ENCODE measurements around the gene CARD8. TPM values are rescaled to one million over a fixed set of nuclear protein-coding genes. Genes with fewer than 3 reads are reported as not detected.
"Not testable (repeated sequence)": the region's sequence is repeated elsewhere in the genome, so short reads cannot be mapped to it uniquely, and the experiment has no call there.

CARD8 gene
- total RNA-seq, 2 experiments from 2014 or later, result 152 TPM

DNA sequence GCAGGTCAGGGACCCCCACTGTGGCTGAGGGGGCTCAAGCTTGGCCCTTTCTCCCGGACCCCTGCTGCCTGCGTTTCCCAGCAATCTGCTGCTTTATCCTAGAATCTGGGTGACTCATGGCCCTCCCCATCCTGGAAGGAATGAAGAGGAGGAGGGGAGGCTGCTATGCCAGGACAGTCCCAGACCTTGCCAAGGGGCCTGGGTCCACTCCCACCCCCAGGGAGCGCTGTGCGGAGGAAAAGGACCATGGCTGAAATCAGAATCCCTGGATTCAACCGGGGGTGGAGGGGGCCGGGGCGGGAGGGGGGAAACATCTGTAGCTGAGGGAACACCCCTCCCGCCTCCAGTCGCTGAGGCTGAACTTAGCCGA is 34.7 kb upstream of the CARD8 start:
- Mint-ChIP-seq H3K27ac (no peak overlapping the region), H3K36me3 (peaks cover 6% of the 10 kb centered on the region), H3K9me3 (peaks cover 11% of the 10 kb centered on the region), H3K4me1 (ENCODE audit: low read depth) (peaks cover 7% of the 10 kb centered on the region), H3K4me3 (no peak overlapping the region), H3K27me3 (no peaks in the 10 kb centered on the region)
- DNase-seq, result no peak
- ChIA-PET POLR2A (no interaction called here), CTCF (interaction anchor here (1.0 to 3.3 kb wide), 8 partner anchors 9 to 183 kb away, joined by 4 to 16 read pairs (median 5); partner anchors contain the start of gene ZNF114)
- intact Hi-C loops (cut with micrococcal nuclease), result no loop called here

DNA sequence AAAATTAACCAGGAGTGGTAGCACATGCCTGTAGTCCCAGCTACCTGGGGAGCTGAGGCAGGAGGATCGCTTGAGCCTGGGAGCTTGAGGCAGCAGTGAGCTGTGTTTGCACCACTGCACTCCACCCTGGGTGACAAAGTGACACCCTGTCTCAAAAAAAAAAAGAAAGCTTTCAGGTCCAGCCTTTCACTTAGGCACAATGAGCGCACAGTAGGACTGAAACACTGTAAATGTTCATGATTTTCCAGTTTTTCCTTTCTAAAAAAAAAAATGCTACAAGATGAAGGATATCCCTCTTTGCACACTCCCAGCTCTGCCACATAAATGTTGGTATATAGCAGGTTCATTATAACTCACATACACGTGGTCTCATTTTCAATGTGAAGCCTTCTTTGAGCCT is 32.0 kb upstream of the CARD8 start:
- POLR2A ChIA-PET, result no interaction called here
- Mint-ChIP-seq H3K27me3 (peaks cover 3% of the 10 kb centered on the region), H3K27ac (no peak overlapping the region), H3K4me1 (ENCODE audit: low read depth) (peaks cover 7% of the 10 kb centered on the region), H3K9me3 (peaks cover 14% of the 10 kb centered on the region), H3K4me3 (no peak overlapping the region), H3K36me3 (peaks cover 8% of the 10 kb centered on the region)
- CTCF ChIA-PET, result interaction anchor here (0.5 to 1.3 kb wide), 4 partner anchors 15 to 84 kb away, joined by 3 to 5 read pairs (median 4); no protein-coding TSS in a partner anchor
- no peak for DNase-seq
- intact Hi-C loops (cut with micrococcal nuclease), result no loop called here

DNA sequence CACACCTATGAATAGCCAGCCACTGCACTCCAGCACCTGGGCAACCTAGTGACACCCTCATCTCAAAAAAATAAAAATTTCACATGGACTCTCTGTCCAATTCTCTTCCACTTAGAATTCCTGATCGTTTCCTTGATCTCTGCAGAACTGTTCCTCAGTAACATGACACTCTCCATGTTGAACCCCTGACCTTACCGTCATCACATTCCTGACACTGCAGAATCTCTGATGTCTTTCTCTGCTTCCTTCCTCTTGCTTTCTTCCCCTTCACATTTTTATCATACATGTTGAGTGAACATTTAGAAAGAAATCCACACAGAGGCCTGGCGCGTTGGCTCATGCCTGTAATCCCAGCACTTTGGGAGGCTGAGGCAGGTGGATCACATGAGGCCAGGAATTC is 29.2 kb upstream of the CARD8 start:
- H3K4me1 Mint-ChIP-seq (ENCODE audit: low read depth), result no peaks in the 10 kb centered on the region
- intact Hi-C loops (cut with micrococcal nuclease), result no loop called here
- H3K36me3 Mint-ChIP-seq, result peaks cover 8% of the 10 kb centered on the region
- H3K27me3 Mint-ChIP-seq, result peaks cover 3% of the 10 kb centered on the region
- ChIA-PET POLR2A (no interaction called here), CTCF (interaction anchor here (0.8 kb wide), 1 partner anchor 49 kb away, joined by 3 read pairs; no protein-coding TSS in a partner anchor)
- H3K4me3 Mint-ChIP-seq, result no peak overlapping the region
- no peak for DNase-seq
- peaks cover 14% of the 10 kb centered on the region for H3K9me3 Mint-ChIP-seq
- H3K27ac Mint-ChIP-seq, result no peak overlapping the region

DNA sequence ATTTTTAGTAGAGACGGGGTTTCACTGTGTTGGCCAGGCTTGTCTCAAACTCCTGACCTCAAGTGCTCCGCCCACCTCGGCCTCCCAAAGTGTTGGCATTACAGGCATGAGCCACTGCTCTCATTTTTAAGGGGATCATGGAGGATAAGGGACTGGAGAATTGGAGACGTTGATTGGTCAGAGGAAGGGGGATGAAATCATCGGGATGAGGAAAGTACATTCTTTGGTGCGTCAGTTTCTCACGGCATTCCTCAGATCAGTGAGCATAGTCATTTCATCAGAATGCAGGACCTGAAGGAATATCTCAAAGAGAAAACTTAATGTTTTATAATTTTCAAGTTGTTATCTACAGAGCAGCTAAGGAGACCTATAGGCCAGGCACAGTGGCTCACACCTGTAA is 28.2 kb upstream of the CARD8 start:
- no peak for DNase-seq
- no peak overlapping the region for H3K27ac Mint-ChIP-seq
- H3K9me3 Mint-ChIP-seq, result peaks cover 14% of the 10 kb centered on the region
- H3K27me3 Mint-ChIP-seq, result peaks cover 3% of the 10 kb centered on the region
- ChIA-PET POLR2A (no interaction called here), CTCF (interaction anchor here (0.8 kb wide), 1 partner anchor 50 kb away, joined by 3 read pairs; no protein-coding TSS in a partner anchor)
- peaks cover 8% of the 10 kb centered on the region for H3K36me3 Mint-ChIP-seq
- intact Hi-C loops (cut with micrococcal nuclease), result no loop called here
- H3K4me3 Mint-ChIP-seq, result no peak overlapping the region
- H3K4me1 Mint-ChIP-seq (ENCODE audit: low read depth), result no peaks in the 10 kb centered on the region

DNA sequence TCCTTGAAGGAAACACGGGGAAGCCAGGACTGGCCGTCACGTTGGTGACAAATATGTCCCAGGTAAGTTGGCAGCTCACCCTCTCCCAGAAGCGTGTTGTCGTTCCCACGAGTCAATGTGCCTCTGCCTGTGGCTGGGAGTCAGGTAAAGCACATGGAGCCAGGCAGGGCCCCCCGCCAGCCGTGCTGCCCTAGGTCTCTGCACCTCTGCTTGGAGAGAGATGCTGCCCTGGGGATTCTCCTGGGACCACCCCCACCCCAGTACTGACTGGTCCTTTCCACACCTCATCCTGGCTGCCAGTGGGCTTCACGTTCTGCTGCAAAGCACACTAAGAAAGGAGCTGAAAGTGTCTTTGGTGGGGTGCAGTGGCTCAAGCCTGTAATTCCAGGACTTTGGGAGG is 24.0 kb upstream of the CARD8 start:
- Mint-ChIP-seq H3K36me3 (peaks cover 2% of the 10 kb centered on the region), H3K9me3 (peaks cover 2% of the 10 kb centered on the region), H3K4me1 (ENCODE audit: low read depth) (no peaks in the 10 kb centered on the region), H3K27me3 (peaks cover 1% of the 10 kb centered on the region), H3K4me3 (no peak overlapping the region), H3K27ac (no peak overlapping the region)
- ChIA-PET POLR2A (no interaction called here), CTCF (interaction anchor here (1.0 kb wide), 1 partner anchor 11 kb away, joined by 6 read pairs; no protein-coding TSS in a partner anchor)
- no peak for DNase-seq
- intact Hi-C loops (cut with micrococcal nuclease), result no loop called here

DNA sequence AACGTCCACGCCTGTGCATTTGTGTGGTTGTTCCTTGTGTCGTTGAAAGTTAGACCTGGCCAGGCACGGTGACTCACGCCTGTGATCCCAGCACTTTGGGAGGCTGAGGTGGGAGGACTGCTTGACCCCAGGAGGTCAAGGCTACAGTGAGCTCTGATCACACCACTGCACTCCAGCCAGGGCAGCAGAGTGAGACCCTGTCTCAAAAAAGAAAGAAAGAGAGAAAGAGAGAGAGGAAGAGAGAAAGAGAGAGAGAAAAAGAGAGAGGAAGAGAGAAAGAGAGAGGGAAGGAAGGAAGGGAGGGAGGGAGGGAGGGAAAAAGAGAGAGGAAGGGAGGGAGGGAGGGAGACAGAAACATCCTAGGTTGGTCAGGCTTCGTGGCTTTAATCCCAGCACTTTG is 19.2 kb upstream of the CARD8 start:
- peaks cover 7% of the 10 kb centered on the region for H3K4me1 Mint-ChIP-seq (ENCODE audit: low read depth)
- no peaks in the 10 kb centered on the region for H3K9me3 Mint-ChIP-seq
- H3K4me3 Mint-ChIP-seq, result no peak overlapping the region
- no peaks in the 10 kb centered on the region for H3K36me3 Mint-ChIP-seq
- H3K27ac Mint-ChIP-seq, result no peak overlapping the region
- POLR2A ChIA-PET, result no interaction called here
- H3K27me3 Mint-ChIP-seq, result peaks cover 4% of the 10 kb centered on the region
- CTCF ChIA-PET, result no interaction called here
- DNase-seq, result no peak
- intact Hi-C loops (cut with micrococcal nuclease), result no loop called here

DNA sequence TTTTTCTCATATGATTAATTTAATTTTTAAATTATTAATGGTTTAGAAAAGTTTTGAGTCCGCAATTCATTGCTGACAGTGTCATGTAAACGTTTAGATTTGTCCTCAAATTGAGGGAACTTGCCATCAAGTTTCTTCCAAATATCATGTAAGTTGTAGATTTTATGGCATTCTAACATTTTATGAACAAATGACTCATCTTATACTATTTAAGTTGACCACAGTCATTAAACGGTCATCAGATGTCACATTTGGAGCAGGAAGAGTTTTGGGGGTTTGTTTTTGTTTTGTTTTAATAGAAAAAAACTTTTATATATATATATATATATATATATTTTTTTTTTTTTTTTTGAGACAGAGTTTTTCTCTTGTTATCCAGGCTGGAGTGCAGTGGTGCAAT is 18.5 kb upstream of the CARD8 start:
- intact Hi-C loops (cut with micrococcal nuclease), result no loop called here
- ChIA-PET POLR2A (no interaction called here), CTCF (interaction anchor here (1.0 to 1.2 kb wide), 2 partner anchors 60 to 117 kb away, joined by 3 to 7 read pairs; partner anchors contain the start of gene KDELR1)
- no peak overlapping the region for H3K4me3 Mint-ChIP-seq
- DNase-seq, result no peak
- H3K27me3 Mint-ChIP-seq, result peaks cover 9% of the 10 kb centered on the region
- peaks cover 7% of the 10 kb centered on the region for H3K4me1 Mint-ChIP-seq (ENCODE audit: low read depth)
- H3K9me3 Mint-ChIP-seq, result no peaks in the 10 kb centered on the region
- H3K27ac Mint-ChIP-seq, result no peak overlapping the region
- H3K36me3 Mint-ChIP-seq, result no peaks in the 10 kb centered on the region

DNA sequence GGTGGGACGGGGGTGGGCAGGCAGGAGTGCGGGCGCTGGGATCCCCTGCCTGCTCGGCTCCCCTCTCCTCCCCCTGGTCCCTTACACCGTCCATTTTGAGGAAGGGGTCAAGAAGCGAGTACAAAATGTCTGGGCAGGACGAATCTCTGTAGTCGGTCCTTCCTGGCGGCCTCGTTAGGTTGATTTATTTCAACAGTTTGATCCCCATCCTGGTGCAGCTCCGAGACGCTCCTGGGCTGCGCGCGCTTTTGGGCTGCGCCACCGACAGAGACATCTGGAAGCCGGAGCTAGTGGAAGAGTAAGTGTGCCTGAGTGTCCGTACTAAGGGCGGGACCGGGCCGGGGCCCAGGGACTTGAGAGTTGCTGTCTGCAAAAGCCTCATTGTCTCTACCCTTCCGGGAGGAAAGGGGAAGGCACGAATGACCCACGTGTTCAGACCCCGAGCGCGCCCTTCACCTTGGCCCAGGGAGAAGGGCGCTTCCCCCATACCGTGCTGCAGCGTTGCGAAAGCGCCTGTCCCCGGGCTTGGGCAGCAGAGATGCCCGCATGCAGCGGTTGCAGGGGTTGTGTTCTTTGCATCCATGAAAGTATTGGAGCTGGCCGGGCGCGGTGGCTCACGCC is 15.9 kb upstream of the CARD8 start:
- Mint-ChIP-seq H3K36me3 (no peaks in the 10 kb centered on the region), H3K4me3 (peak overlapping the region; percentile 70), H3K27ac (no peak overlapping the region), H3K4me1 (ENCODE audit: low read depth) (peaks cover 10% of the 10 kb centered on the region), H3K9me3 (no peaks in the 10 kb centered on the region), H3K27me3 (peaks cover 12% of the 10 kb centered on the region)
- CTCF ChIA-PET, result interaction anchor here (0.6 to 2.2 kb wide), 6 partner anchors 18 to 92 kb away, joined by 3 to 11 read pairs (median 7); partner anchors contain the start of genes SYNGR4 and TMEM143
- POLR2A ChIA-PET, result interaction anchor here (1.0 kb wide), 1 partner anchor 17 kb away, joined by 3 read pairs; no protein-coding TSS in a partner anchor
- DNase-seq, result peak; percentile 29
- intact Hi-C loops (cut with micrococcal nuclease), result no loop called here

DNA sequence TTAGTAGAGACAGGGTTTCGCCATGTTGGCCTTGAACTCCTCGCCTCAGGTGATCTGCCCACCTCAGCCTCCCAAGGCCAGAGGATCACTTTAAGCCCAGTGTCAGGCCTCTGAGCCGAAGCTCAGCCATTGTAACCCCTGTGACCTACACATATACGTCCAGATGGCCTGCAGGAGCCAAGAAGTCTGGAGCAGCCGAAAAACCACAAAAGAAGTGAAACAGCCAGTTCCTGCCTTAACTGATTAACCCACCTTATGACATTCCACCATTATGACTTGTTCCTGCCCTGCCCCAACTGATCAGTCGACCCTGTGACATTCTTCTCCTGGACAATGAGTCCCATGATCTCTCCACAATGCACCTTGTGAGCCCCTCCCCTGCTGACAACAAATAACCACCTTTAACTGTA is 13.9 kb upstream of the CARD8 start:
- H3K27ac Mint-ChIP-seq; DNase-seq; H3K9me3 Mint-ChIP-seq; H3K36me3 Mint-ChIP-seq; intact Hi-C loops (cut with micrococcal nuclease); POLR2A ChIA-PET: not testable (repeated sequence)
- Mint-ChIP-seq H3K4me3 (peak overlapping the region; percentile 27), H3K27me3 (peaks cover 16% of the 10 kb centered on the region), H3K4me1 (ENCODE audit: low read depth) (peaks cover 10% of the 10 kb centered on the region)
- CTCF ChIA-PET, result interaction anchor here (1.6 to 2.5 kb wide), 3 partner anchors 20 to 64 kb away, joined by 5 to 15 read pairs (median 15); no protein-coding TSS in a partner anchor

DNA sequence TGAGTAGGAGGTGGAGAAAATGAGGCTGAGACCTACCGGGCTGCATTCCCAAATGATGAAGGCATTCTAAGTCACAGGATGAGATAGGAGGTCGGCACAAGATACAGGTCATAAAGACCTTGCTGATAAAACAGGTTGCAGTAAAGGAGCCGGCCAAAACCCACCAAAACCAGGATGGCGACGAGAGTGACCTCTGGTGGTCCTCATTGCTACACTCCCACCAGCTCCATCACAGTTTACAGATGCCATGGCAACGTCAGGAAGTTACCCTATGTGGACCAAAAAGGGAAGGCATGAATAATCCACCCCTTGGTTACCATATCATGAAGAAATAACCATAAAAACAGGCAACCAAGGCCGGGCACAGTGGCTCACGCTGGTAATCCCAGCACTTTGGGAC is 9.6 kb upstream of the CARD8 start:
- H3K9me3 Mint-ChIP-seq; H3K27ac Mint-ChIP-seq; DNase-seq; H3K36me3 Mint-ChIP-seq; intact Hi-C loops (cut with micrococcal nuclease); POLR2A ChIA-PET; H3K4me3 Mint-ChIP-seq: not testable (repeated sequence)
- Mint-ChIP-seq H3K4me1 (ENCODE audit: low read depth) (peaks cover 13% of the 10 kb centered on the region), H3K27me3 (peaks cover 13% of the 10 kb centered on the region)
- CTCF ChIA-PET, result interaction anchor here (0.6 to 1.8 kb wide), 4 partner anchors 10 to 68 kb away, joined by 3 to 7 read pairs (median 6); partner anchors contain the start of gene CARD8

DNA sequence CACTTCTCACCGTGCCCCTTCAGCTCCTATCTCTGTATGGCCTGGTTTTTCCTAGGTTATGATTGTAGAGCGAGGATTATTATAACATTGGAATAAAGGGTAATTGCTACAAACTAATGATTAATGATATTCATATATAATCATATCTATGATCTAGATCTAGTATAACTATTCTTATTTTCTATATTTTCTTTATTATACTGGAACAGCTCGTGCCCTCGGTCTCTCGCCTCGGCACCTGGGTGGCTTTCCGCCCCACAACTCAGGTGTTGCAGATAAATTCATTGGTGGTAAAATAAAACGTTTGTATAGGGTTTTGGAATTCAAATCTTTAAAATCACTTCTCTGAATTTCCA is 4.6 kb upstream of the CARD8 start:
- H3K9me3 Mint-ChIP-seq, DNase-seq, H3K36me3 Mint-ChIP-seq, H3K27me3 Mint-ChIP-seq: not testable (repeated sequence)
- peak overlapping the region; percentile 99 for H3K27ac Mint-ChIP-seq
- ChIA-PET POLR2A (interaction anchor here (0.6 to 1.7 kb wide), 2 partner anchors 57 to 150 kb away, joined by 3 to 9 read pairs; partner anchors contain the start of gene PLA2G4C), CTCF (interaction anchor here (0.6 to 4.7 kb wide), 19 partner anchors 11 to 616 kb away, joined by 3 to 44 read pairs (median 5); partner anchors contain the start of gene LIG1)
- peaks cover 29% of the 10 kb centered on the region for H3K4me1 Mint-ChIP-seq (ENCODE audit: low read depth)
- peak overlapping the region; percentile 86 for H3K4me3 Mint-ChIP-seq
- intact Hi-C loops (cut with micrococcal nuclease), result loop anchor here (1.0 to 2.0 kb wide), 2 partner anchors 56 to 150 kb away; partner anchors contain the start of gene PLA2G4C

DNA sequence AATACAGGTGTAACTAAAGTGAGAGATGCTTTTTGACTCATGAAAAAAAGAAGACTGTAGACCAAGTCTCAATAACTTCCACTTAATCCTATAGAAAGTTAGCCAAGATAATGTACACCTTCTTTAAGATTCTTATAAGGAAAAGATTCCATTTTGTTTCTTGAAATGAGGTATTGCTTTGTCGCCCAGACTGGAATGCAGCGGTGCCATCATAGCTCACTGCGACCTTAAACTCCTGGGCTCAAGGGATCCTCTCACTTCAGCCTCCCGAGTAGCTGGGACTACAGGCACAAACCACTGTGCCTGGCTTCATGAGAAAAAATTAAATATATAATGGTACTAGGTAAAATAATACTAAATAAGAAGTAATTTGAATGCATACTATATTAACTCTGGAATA is 3.3 kb upstream of the CARD8 start:
- H3K9me3 Mint-ChIP-seq, result not testable (repeated sequence)
- H3K4me1 Mint-ChIP-seq (ENCODE audit: low read depth), result peaks cover 39% of the 10 kb centered on the region

More for the DNA sequence above, 3.3 kb upstream of the CARD8 start:
- POLR2A ChIA-PET, result interaction anchor here (1.7 to 2.7 kb wide), 2 partner anchors 9 to 55 kb away, joined by 9 to 13 read pairs; no protein-coding TSS in a partner anchor
- Mint-ChIP-seq H3K27ac (peak overlapping the region; percentile 96), H3K4me3 (peak overlapping the region; percentile 75)
- intact Hi-C loops (cut with micrococcal nuclease), result loop anchor here (1.0 to 5.0 kb wide), 3 partner anchors 10 to 1472 kb away; partner anchors contain the start of gene SLC1A5
- not testable (repeated sequence) for H3K36me3 Mint-ChIP-seq, DNase-seq, H3K27me3 Mint-ChIP-seq
- CTCF ChIA-PET, result interaction anchor here (0.6 to 4.7 kb wide), 10 partner anchors 10 to 89 kb away, joined by 3 to 44 read pairs (median 4); partner anchors contain the start of genes EMP3 and LIG1
